ENCODE results near the gene RFNG.

Gene RFNG

GRCh38 chr17:82006468-82007227, 45.0 kb downstream of the RFNG start:
- Histone ChIP-seq H3K27me3 (replicated peaks; ENCODE audit: control insufficient read depth, insufficient read depth, low read length, poor library complexity, severe bottlenecking) (no peaks in the 10 kb centered on the region), H3K4me1 (ENCODE audit: control insufficient read depth, insufficient read depth, low read length, poor library complexity, severe bottlenecking) (no peaks in the 10 kb centered on the region), H3K4me3 (ENCODE audit: insufficient read depth, low read depth, low read length, poor library complexity, severe bottlenecking) (no peak overlapping the region), H3K9me3 (ENCODE audit: control insufficient read depth, low read length) (no peaks in the 10 kb centered on the region), H3K27ac (ENCODE audit: insufficient read depth, low read length, poor library complexity, severe bottlenecking) (no peak overlapping the region), H3K36me3 (ENCODE audit: control insufficient read depth, insufficient read depth, low read length) (no peaks in the 10 kb centered on the region)
- no peak for DNase-seq

- Histone ChIP-seq H3K27me3 (replicated peaks; ENCODE audit: control insufficient read depth, insufficient read depth, low read length, poor library complexity, severe bottlenecking) (no peaks in the 10 kb centered on the region), H3K4me3 (ENCODE audit: insufficient read depth, low read depth, low read length, poor library complexity, severe bottlenecking) (no peak overlapping the region), H3K27ac (ENCODE audit: insufficient read depth, low read length, poor library complexity, severe bottlenecking) (no peak overlapping the region), H3K36me3 (ENCODE audit: control insufficient read depth, insufficient read depth, low read length) (no peaks in the 10 kb centered on the region), H3K4me1 (ENCODE audit: control insufficient read depth, insufficient read depth, low read length, poor library complexity, severe bottlenecking) (no peaks in the 10 kb centered on the region), H3K9me3 (ENCODE audit: control insufficient read depth, low read length) (no peaks in the 10 kb centered on the region)
- DNase-seq, result no peak
These were observed 45.8 kb downstream of the RFNG start for GRCh38 chr17:82005701-82006348.

GRCh38 chr17:82004517-82005455, 46.8 kb downstream of the RFNG start:
- H3K27me3 ChIP-seq (replicated peaks; ENCODE audit: control insufficient read depth, insufficient read depth, low read length, poor library complexity, severe bottlenecking), result no peaks in the 10 kb centered on the region
- no peak overlapping the region for H3K27ac ChIP-seq (ENCODE audit: insufficient read depth, low read length, poor library complexity, severe bottlenecking)
- H3K4me3 ChIP-seq (ENCODE audit: insufficient read depth, low read depth, low read length, poor library complexity, severe bottlenecking), result no peak overlapping the region

GRCh38 chr17:82003411-82004381, 47.9 kb downstream of the RFNG start:
- H3K9me3 ChIP-seq (ENCODE audit: control insufficient read depth, low read length), result no peaks in the 10 kb centered on the region
- H3K36me3 ChIP-seq (ENCODE audit: control insufficient read depth, insufficient read depth, low read length), result no peaks in the 10 kb centered on the region
- H3K27ac ChIP-seq (ENCODE audit: insufficient read depth, low read length, poor library complexity, severe bottlenecking), result no peak overlapping the region
- no peak overlapping the region for H3K4me3 ChIP-seq (ENCODE audit: insufficient read depth, low read depth, low read length, poor library complexity, severe bottlenecking)
- DNase-seq, result no peak
- no peaks in the 10 kb centered on the region for H3K27me3 ChIP-seq (replicated peaks; ENCODE audit: control insufficient read depth, insufficient read depth, low read length, poor library complexity, severe bottlenecking)
- no peaks in the 10 kb centered on the region for H3K4me1 ChIP-seq (ENCODE audit: control insufficient read depth, insufficient read depth, low read length, poor library complexity, severe bottlenecking)

More at GRCh38 chr17:82004517-82005455, 46.8 kb downstream of the RFNG start:
- DNase-seq, result no peak
- Histone ChIP-seq H3K4me1 (ENCODE audit: control insufficient read depth, insufficient read depth, low read length, poor library complexity, severe bottlenecking) (no peaks in the 10 kb centered on the region), H3K36me3 (ENCODE audit: control insufficient read depth, insufficient read depth, low read length) (no peaks in the 10 kb centered on the region), H3K9me3 (ENCODE audit: control insufficient read depth, low read length) (no peaks in the 10 kb centered on the region)

GRCh38 chr17:82001571-82002056, 50.0 kb downstream of the RFNG start:
- peaks cover 2% of the 10 kb centered on the region for H3K36me3 ChIP-seq (ENCODE audit: control insufficient read depth, insufficient read depth, low read length)
- H3K27me3 ChIP-seq (replicated peaks; ENCODE audit: control insufficient read depth, insufficient read depth, low read length, poor library complexity, severe bottlenecking), result no peaks in the 10 kb centered on the region
- H3K4me1 ChIP-seq (ENCODE audit: control insufficient read depth, insufficient read depth, low read length, poor library complexity, severe bottlenecking), result no peaks in the 10 kb centered on the region
- no peak for DNase-seq
- no peak overlapping the region for H3K27ac ChIP-seq (ENCODE audit: insufficient read depth, low read length, poor library complexity, severe bottlenecking)
- no peaks in the 10 kb centered on the region for H3K9me3 ChIP-seq (ENCODE audit: control insufficient read depth, low read length)
- no peak overlapping the region for H3K4me3 ChIP-seq (ENCODE audit: insufficient read depth, low read depth, low read length, poor library complexity, severe bottlenecking)

- H3K9me3 ChIP-seq (ENCODE audit: control insufficient read depth, low read length), result no peaks in the 10 kb centered on the region
- H3K4me3 ChIP-seq (ENCODE audit: insufficient read depth, low read depth, low read length, poor library complexity, severe bottlenecking), result no peak overlapping the region
- H3K4me1 ChIP-seq (ENCODE audit: control insufficient read depth, insufficient read depth, low read length, poor library complexity, severe bottlenecking), result no peaks in the 10 kb centered on the region
- H3K27me3 ChIP-seq (replicated peaks; ENCODE audit: control insufficient read depth, insufficient read depth, low read length, poor library complexity, severe bottlenecking), result no peaks in the 10 kb centered on the region
- DNase-seq, result no peak
- H3K36me3 ChIP-seq (ENCODE audit: control insufficient read depth, insufficient read depth, low read length), result peaks cover 9% of the 10 kb centered on the region
- H3K27ac ChIP-seq (ENCODE audit: insufficient read depth, low read length, poor library complexity, severe bottlenecking), result no peak overlapping the region
These were observed 50.6 kb downstream of the RFNG start for GRCh38 chr17:82000803-82001570.

GRCh38 chr17:81999976-82000802, 51.4 kb downstream of the RFNG start:
- no peak overlapping the region for H3K27ac ChIP-seq (ENCODE audit: insufficient read depth, low read length, poor library complexity, severe bottlenecking)
- H3K36me3 ChIP-seq (ENCODE audit: control insufficient read depth, insufficient read depth, low read length), result peaks cover 9% of the 10 kb centered on the region
- no peak for DNase-seq
- H3K9me3 ChIP-seq (ENCODE audit: control insufficient read depth, low read length), result no peaks in the 10 kb centered on the region
- no peaks in the 10 kb centered on the region for H3K4me1 ChIP-seq (ENCODE audit: control insufficient read depth, insufficient read depth, low read length, poor library complexity, severe bottlenecking)
- H3K4me3 ChIP-seq (ENCODE audit: insufficient read depth, low read depth, low read length, poor library complexity, severe bottlenecking), result no peak overlapping the region
- H3K27me3 ChIP-seq (replicated peaks; ENCODE audit: control insufficient read depth, insufficient read depth, low read length, poor library complexity, severe bottlenecking), result no peaks in the 10 kb centered on the region

- no peaks in the 10 kb centered on the region for H3K4me1 ChIP-seq (ENCODE audit: control insufficient read depth, insufficient read depth, low read length, poor library complexity, severe bottlenecking)
- no peak overlapping the region for H3K27ac ChIP-seq (ENCODE audit: insufficient read depth, low read length, poor library complexity, severe bottlenecking)
- H3K4me3 ChIP-seq (ENCODE audit: insufficient read depth, low read depth, low read length, poor library complexity, severe bottlenecking), result no peak overlapping the region
- no peaks in the 10 kb centered on the region for H3K9me3 ChIP-seq (ENCODE audit: control insufficient read depth, low read length)
- no peak for DNase-seq
- H3K27me3 ChIP-seq (replicated peaks; ENCODE audit: control insufficient read depth, insufficient read depth, low read length, poor library complexity, severe bottlenecking), result no peaks in the 10 kb centered on the region
- H3K36me3 ChIP-seq (ENCODE audit: control insufficient read depth, insufficient read depth, low read length), result peaks cover 9% of the 10 kb centered on the region
These were observed 52.0 kb downstream of the RFNG start for GRCh38 chr17:81999587-81999975.

All from effector memory CD4-positive, alpha-beta T cell (primary cell).